Naive thymus-derived CD4-positive, alpha-beta T cell (primary cell): ENCODE results near the gene FSTL5. TPM values are rescaled to one million over a fixed set of nuclear protein-coding genes. Genes with fewer than 3 reads are reported as not detected.
A peak's percentile ranks its signal among the peaks of the same experiment; 100 is the strongest.

Experiments
- ATAC-seq: fragments of 150-1000 bp; cut with Tn5 transposase; 2 replicates; pipeline ENCODE4 v1.10.0; 2021; ENCODE audit warnings: mild to moderate bottlenecking, moderate library complexity
- CTCF ChIA-PET: fragments of 350-600 bp; sonication (Branson Sonifier 250); formaldehyde crosslinking; loops from one replicate; lab custom pipeline; 2021; ENCODE audit warnings: antibody characterized with exemption; lab: Charles Lee
- POLR2A ChIA-PET: fragments of 350-600 bp; sonication (Branson Sonifier 250); formaldehyde crosslinking; loops from one replicate; lab custom pipeline; 2021; ENCODE audit warnings: antibody characterized with exemption, inconsistent platforms; lab: Charles Lee
- DNase-seq, 9 donors: peaks; one replicate each; pipeline versions ENCODE4 v3.0.0 to v3.0.0-alpha.2; 2020 to 2022; ENCODE audit warnings: mixed read lengths in 1 of 9
- H3K27ac ChIP-seq: one replicate; pipeline ENCODE4 v1.7.0; 2013; ENCODE audit warnings: mild to moderate bottlenecking, low read depth, low read length, moderate library complexity
- H3K27me3 ChIP-seq, 2 donors: one replicate each; pipeline ENCODE4 v1.7.0; 2013; ENCODE audit warnings: low read length in 2 of 2, mild to moderate bottlenecking in 2 of 2, moderate library complexity in 2 of 2; ENCODE audit not compliant: control insufficient read depth in 2 of 2, insufficient read depth in 2 of 2
- H3K36me3 ChIP-seq, 3 experiments: 1 replicate in 2 of 3; 2 replicates in 1 of 3; pipeline ENCODE4 v1.7.0; 2013; ENCODE audit warnings: low read length in 3 of 3, mild to moderate bottlenecking in 3 of 3, moderate library complexity in 1 of 3; ENCODE audit not compliant: insufficient read depth in 3 of 3, control insufficient read depth in 2 of 3
- H3K4me1 ChIP-seq, 2 donors: one replicate each; pipeline ENCODE4 v1.7.0; 2013; ENCODE audit warnings: low read length in 2 of 2, mild to moderate bottlenecking in 2 of 2, moderate library complexity in 1 of 2; ENCODE audit not compliant: control insufficient read depth in 2 of 2, insufficient read depth in 2 of 2
- H3K4me3 ChIP-seq: 2 replicates; pipeline ENCODE4 v1.7.0; 2013; ENCODE audit warnings: mild to moderate bottlenecking, low read length
- H3K9me3 ChIP-seq, 3 experiments: 1 replicate in 2 of 3; 2 replicates in 1 of 3; pipeline ENCODE4 v1.7.0; 2013; ENCODE audit warnings: low read length in 3 of 3; ENCODE audit not compliant: control insufficient read depth in 2 of 3
- H3K27ac Mint-ChIP-seq, 9 donors: one replicate each; pipeline ENCODE4 v1.8.0; 2020 to 2022; ENCODE audit warnings: mixed read lengths in 9 of 9, mild to moderate bottlenecking in 8 of 9, moderate library complexity in 5 of 9, inconsistent platforms in 2 of 9
- H3K27me3 Mint-ChIP-seq, 5 donors: one replicate each; pipeline ENCODE4 v1.8.0; 2021 to 2022; ENCODE audit warnings: mixed read lengths in 5 of 5, mild to moderate bottlenecking in 1 of 5
- H3K36me3 Mint-ChIP-seq, 5 donors: one replicate each; pipeline ENCODE4 v1.8.0; 2020 to 2022; ENCODE audit warnings: mixed read lengths in 5 of 5, mild to moderate bottlenecking in 3 of 5, inconsistent platforms in 1 of 5
- H3K4me1 Mint-ChIP-seq, 7 donors: one replicate each; pipeline ENCODE4 v1.8.0; 2020 to 2022; ENCODE audit warnings: mixed read lengths in 7 of 7, mild to moderate bottlenecking in 3 of 7, inconsistent platforms in 1 of 7
- H3K4me3 Mint-ChIP-seq, 10 donors: one replicate each; pipeline ENCODE4 v1.8.0; 2020 to 2022; ENCODE audit warnings: mild to moderate bottlenecking in 10 of 10, mixed read lengths in 10 of 10, moderate library complexity in 6 of 10, inconsistent platforms in 2 of 10
- H3K9me3 Mint-ChIP-seq, 11 donors: one replicate each; pipeline ENCODE4 v1.8.0; 2020 to 2022; ENCODE audit warnings: mixed read lengths in 11 of 11, mild to moderate bottlenecking in 4 of 11, inconsistent platforms in 1 of 11, moderate library complexity in 1 of 11
- intact Hi-C, 2 donors: fragments of 100-400 bp; cut with micrococcal nuclease; formaldehyde crosslinking; loops; one replicate each; pipeline ENCODE4 v1.15.1; 2023
- polyA plus RNA-seq, 2 donors: library from polyadenylated mRNA; unstranded; fragments of 300-500 nt; fragmentation: Illumina TruSeq; gene quantifications; one replicate each; pipeline ENCODE4 v1.2.3, GENCODE V29; 2021
- total RNA-seq, 6 experiments: library from RNA in 5 of 6; stranded (reverse) in 5 of 6; gene quantifications; 1 replicate in 5 of 6; 2 replicates in 1 of 6; pipeline ENCODE4 v1.2.3 and lab custom pipeline; 2021 to 2026

FSTL5 gene
- total and polyA plus RNA-seq, 7 experiments from 2014 or later = not detected

DNA sequence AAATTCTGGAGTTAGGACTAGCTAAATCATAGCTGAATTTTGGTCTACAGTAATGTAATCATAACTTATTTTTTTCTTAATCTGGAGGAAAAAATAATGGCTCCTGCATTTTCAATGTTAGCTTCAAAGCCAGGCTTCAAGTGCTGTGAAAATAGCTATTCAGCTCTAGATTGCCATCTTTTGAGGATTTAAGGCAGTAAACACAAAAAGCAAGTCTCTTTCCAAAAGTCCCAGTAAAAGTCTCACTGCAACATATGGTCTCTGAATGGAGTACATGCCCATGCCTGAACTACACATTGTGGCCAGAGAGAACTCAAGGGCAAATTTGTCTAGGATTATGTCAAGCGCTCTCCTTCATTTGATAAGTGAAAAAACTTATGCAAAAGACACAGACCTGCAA lies 720.9 kb downstream of the FSTL5 start:
- intact Hi-C loops = no loop called here

DNA sequence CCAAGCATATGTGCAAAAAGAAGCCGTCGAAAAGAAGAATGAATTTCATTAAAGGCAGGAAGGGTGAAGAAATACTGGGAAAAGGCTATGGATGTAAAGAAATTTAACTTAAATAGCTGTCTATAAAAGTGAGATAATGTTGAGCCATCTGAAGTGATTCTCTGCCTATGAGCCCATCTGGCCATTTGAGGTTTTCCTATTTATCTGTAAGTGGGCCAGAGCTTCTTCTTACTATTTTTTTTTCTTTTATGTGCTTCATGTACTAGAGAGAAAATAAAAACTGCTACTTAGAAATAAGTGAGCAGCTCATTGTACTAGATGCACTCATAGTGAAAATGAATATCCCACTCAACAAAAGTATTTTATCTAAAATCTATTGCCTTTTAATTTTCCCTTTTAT lies 725.7 kb downstream of the FSTL5 start:
- ATAC-seq (no peak), DNase-seq (no peak)
- H3K27ac Mint-ChIP-seq = no peak overlapping the region
- Histone ChIP-seq H3K36me3 (no peaks in the 10 kb centered on the region), H3K27ac (no peak overlapping the region), H3K27me3 (no peaks in the 10 kb centered on the region), H3K9me3 (no peaks in the 10 kb centered on the region), H3K4me3 (no peak overlapping the region), H3K4me1 (no peaks in the 10 kb centered on the region)
- POLR2A ChIA-PET = no interaction called here
- no peaks in the 10 kb centered on the region for H3K36me3 Mint-ChIP-seq
- no peak overlapping the region for H3K4me3 Mint-ChIP-seq
- no peaks in the 10 kb centered on the region for H3K27me3 Mint-ChIP-seq
- intact Hi-C loops = no loop called here
- no peaks in the 10 kb centered on the region for H3K4me1 Mint-ChIP-seq
- CTCF ChIA-PET = interaction anchor here (0.6 kb wide), 1 partner anchor 18 kb away, joined by 3 read pairs; no protein-coding TSS in a partner anchor
- peaks cover 0 to 20% (median 4%) of the 10 kb centered on the region in 11 donors for H3K9me3 Mint-ChIP-seq

More for the DNA sequence above, 720.9 kb downstream of the FSTL5 start:
- H3K4me1 Mint-ChIP-seq = no peaks in the 10 kb centered on the region
- DNase-seq (no peak), ATAC-seq (no peak)
- no peak overlapping the region for H3K27ac Mint-ChIP-seq
- peaks cover 0 to 18% (median 1%) of the 10 kb centered on the region in 11 donors for H3K9me3 Mint-ChIP-seq
- ChIA-PET POLR2A (no interaction called here), CTCF (no interaction called here)
- H3K36me3 Mint-ChIP-seq = no peaks in the 10 kb centered on the region
- Histone ChIP-seq H3K4me1 (no peaks in the 10 kb centered on the region), H3K4me3 (no peak overlapping the region), H3K27me3 (no peaks in the 10 kb centered on the region), H3K9me3 (no peaks in the 10 kb centered on the region), H3K27ac (no peak overlapping the region), H3K36me3 (no peaks in the 10 kb centered on the region)
- no peak overlapping the region for H3K4me3 Mint-ChIP-seq
- no peaks in the 10 kb centered on the region for H3K27me3 Mint-ChIP-seq

DNA sequence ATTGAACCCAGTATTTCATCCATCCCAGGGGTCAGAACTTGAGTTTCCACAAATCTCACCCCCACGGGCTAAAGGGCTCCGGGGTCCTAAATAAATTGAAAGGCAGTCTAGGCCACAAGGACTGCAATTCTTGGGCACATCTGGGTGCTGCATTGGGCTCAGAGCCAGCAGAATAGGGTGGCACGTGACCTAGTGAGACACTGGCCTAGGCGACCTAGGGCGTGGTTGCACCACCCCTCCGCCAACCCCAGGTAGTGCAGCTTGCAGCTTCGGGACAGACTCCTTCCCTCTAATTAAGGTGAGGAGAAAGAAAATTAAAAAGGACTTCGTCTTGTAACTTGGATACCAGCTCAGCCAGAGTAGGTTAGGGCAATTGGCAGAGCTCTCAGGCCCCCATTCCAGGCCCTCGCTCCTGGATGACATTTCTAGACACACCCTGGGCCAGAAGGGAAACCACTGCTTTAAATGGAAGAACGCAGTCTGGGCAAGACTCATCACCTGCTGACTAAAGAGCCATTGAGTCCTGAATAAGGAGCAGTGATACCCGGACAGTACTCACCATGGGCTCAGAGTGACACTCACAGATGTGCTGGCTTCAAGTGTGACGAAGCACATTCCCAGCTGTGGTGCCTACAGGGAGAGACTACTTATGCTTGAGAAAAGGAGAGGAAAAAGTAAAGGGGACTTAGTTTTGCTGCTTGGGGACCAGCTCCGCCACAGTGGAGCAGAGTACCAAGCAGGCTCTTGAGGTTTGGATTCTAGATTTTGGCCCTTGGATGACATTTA lies 735.4 kb downstream of the FSTL5 start:
- POLR2A ChIA-PET = no interaction called here
- DNase-seq = no peak
- intact Hi-C loops = no loop called here

DNA sequence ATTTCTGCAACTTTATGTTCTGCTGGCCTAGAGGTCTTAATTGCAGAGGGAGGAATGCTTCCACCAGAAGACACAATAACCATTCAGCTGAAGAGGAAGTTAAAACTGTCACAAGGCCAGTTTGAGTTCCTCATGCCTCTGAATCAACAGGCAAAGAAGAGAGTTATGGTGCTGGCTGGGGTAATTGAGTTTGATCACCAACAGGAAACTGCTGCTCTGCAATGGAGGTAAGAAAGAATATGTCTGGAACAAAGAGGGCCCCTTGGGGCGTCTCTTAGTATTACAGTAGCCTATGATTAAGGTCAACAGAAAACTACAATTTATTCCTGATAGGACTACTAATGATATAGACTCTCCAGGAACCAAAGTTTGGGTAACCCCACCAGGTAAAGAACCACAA lies 744.0 kb downstream of the FSTL5 start:
- H3K4me3 Mint-ChIP-seq = no peak overlapping the region

More for the DNA sequence above, 735.4 kb downstream of the FSTL5 start:
- CTCF ChIA-PET = no interaction called here
- Mint-ChIP-seq H3K36me3 (no peaks in the 10 kb centered on the region), H3K27ac (no peak overlapping the region), H3K9me3 (peaks cover 3 to 21% (median 5%) of the 10 kb centered on the region in 11 donors), H3K27me3 (no peaks in the 10 kb centered on the region), H3K4me3 (no peak overlapping the region), H3K4me1 (peaks cover 0 to 1% (median 0%) of the 10 kb centered on the region in 7 donors)
- Histone ChIP-seq H3K4me1 (no peaks in the 10 kb centered on the region), H3K27me3 (no peaks in the 10 kb centered on the region), H3K36me3 (no peaks in the 10 kb centered on the region), H3K4me3 (no peak overlapping the region), H3K27ac (no peak overlapping the region), H3K9me3 (peaks cover 0 to 5% (median 0%) of the 10 kb centered on the region in 3 experiments)
- no peak for ATAC-seq

GRCh38 chr4:161411901-161412300 lies 751.9 kb downstream of the FSTL5 start:
- no peaks in the 10 kb centered on the region for H3K36me3 ChIP-seq
- intact Hi-C loops = no loop called here
- ChIA-PET POLR2A (no interaction called here), CTCF (no interaction called here)
- no peak for ATAC-seq
- Mint-ChIP-seq H3K27me3 (no peaks in the 10 kb centered on the region), H3K4me3 (no peak overlapping the region), H3K27ac (no peak overlapping the region), H3K4me1 (no peaks in the 10 kb centered on the region), H3K9me3 (peaks cover 2 to 39% (median 10%) of the 10 kb centered on the region in 11 donors), H3K36me3 (peaks cover 0 to 11% (median 0%) of the 10 kb centered on the region in 5 donors)
- no peak overlapping the region for H3K27ac ChIP-seq
- no peaks in the 10 kb centered on the region for H3K9me3 ChIP-seq
- H3K4me3 ChIP-seq = no peak overlapping the region
- H3K27me3 ChIP-seq = no peaks in the 10 kb centered on the region
- DNase-seq = no peak
- H3K4me1 ChIP-seq = no peaks in the 10 kb centered on the region

More for the DNA sequence above, 744.0 kb downstream of the FSTL5 start:
- H3K27ac Mint-ChIP-seq = no peak overlapping the region
- intact Hi-C loops = no loop called here
- peaks cover 0 to 8% (median 0%) of the 10 kb centered on the region in 11 donors for H3K9me3 Mint-ChIP-seq
- no peaks in the 10 kb centered on the region for H3K36me3 Mint-ChIP-seq
- Histone ChIP-seq H3K9me3 (no peaks in the 10 kb centered on the region), H3K4me3 (no peak overlapping the region), H3K27me3 (no peaks in the 10 kb centered on the region), H3K4me1 (no peaks in the 10 kb centered on the region), H3K36me3 (no peaks in the 10 kb centered on the region), H3K27ac (no peak overlapping the region)
- CTCF ChIA-PET = interaction anchor here (0.6 kb wide), 1 partner anchor 18 kb away, joined by 3 read pairs; no protein-coding TSS in a partner anchor
- peak; percentile 61 for ATAC-seq
- no peaks in the 10 kb centered on the region for H3K27me3 Mint-ChIP-seq
- POLR2A ChIA-PET = no interaction called here
- DNase-seq = no peak
- H3K4me1 Mint-ChIP-seq = peaks cover 0 to 1% (median 0%) of the 10 kb centered on the region in 7 donors

DNA sequence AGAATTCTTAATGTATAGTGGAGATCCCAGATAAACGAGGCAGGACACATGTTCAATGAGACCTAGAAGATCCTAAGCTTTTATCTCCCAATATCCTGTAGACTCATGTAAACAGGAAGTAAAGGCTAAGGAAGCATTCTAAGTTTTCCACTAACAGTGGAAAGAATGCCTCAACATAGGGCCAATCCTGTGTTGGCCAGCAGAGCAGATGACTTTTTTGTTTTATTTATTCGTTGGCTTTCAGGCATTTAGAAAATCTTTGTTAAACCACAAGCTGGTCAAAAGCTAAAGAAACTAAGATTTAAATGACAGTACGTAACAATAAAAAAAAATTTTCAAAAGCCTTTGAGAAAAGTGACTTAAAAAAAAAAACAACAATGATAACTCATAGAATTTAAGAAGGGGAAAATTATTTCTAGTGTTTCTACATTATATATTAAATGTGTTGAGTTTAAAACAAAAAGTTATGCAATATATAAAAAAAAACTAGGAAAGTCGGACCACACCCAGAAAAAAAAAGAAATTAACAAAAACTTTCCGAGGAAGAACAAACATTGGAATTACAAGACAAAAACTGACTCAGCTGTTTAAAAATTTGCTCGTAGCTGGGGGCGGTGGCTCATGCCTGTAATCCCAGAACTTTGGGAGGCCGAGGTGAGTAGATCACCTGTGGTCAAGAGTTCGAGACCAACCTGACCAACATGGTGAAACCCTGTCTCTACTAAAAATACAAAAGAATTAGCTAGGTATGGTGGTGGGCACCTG lies 759.3 kb downstream of the FSTL5 start:
- no peak overlapping the region for H3K4me3 Mint-ChIP-seq
- intact Hi-C loops = no loop called here
- ATAC-seq (no peak), DNase-seq (no peak)
- Histone ChIP-seq H3K4me1 (no peaks in the 10 kb centered on the region), H3K36me3 (no peaks in the 10 kb centered on the region), H3K9me3 (no peaks in the 10 kb centered on the region), H3K4me3 (no peak overlapping the region), H3K27ac (no peak overlapping the region), H3K27me3 (no peaks in the 10 kb centered on the region)
- no peaks in the 10 kb centered on the region for H3K4me1 Mint-ChIP-seq
- POLR2A ChIA-PET = no interaction called here
- CTCF ChIA-PET = no interaction called here
- H3K27ac Mint-ChIP-seq = no peak overlapping the region
- peaks cover 2 to 26% (median 10%) of the 10 kb centered on the region in 11 donors for H3K9me3 Mint-ChIP-seq
- no peaks in the 10 kb centered on the region for H3K27me3 Mint-ChIP-seq
- peaks cover 0 to 7% (median 0%) of the 10 kb centered on the region in 5 donors for H3K36me3 Mint-ChIP-seq
